GOT3 (cell line): ENCODE data around the gene SERPINA5.
"Not testable (repeated sequence)": the region's sequence is repeated elsewhere in the genome, so short reads cannot be mapped to it uniquely, and the experiment has no call there.

Source experiments
- DNase-seq: peaks from one replicate; lab custom pipeline; 2025; ENCODE audit warnings: mixed read lengths; lab: John Stamatoyannopoulos, UW

SERPINA5 gene

DNA sequence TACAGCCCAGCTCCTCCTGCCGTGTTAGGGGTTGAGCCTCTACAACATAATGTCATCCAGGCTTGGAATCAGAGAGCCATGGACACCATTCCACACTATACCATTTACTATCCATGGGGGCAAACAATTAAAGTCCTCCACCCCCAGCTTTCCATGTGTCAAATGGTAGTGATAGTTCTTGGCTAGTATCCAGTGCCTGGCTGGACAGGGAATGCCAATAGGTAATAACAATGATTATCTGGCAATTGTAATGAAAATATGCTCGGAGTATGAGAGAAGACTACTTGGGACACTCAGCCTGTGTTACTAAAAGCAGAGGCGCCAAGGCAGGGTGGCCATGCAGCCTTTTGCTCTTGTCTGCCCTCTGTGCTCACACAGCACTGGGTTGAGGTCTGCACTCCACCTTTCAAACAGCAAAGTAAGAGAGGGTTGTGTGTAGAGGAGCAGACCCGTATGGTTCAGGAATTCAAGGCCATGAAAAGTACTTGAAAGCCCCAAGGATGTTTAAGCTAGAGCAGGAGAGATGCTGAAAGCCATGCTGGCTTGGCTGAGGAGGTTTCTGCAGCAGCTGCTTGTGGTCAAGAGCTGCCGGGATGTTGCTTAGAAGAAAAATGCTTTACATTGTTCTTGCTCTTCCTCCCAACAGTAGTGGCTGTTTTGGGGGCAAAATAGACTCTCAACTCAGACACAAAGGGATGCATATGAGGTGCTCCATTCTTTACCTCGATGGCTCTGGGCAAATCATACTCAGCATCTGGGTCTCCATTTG is 41.6 kb downstream of the SERPINA5 start:
- DNase-seq = no peak

DNA sequence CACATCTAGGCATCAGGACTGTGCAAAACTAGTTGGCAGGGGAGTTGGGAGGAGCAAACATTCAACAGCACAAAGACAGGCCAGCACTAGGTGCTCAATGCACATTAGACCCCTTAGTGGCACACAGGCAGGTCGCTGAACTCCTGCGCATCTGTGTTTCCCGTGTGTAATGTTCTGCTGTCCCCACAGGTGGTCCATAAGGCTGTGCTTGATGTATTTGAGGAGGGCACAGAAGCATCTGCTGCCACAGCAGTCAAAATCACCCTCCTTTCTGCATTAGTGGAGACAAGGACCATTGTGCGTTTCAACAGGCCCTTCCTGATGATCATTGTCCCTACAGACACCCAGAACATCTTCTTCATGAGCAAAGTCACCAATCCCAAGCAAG is 42.2 kb downstream of the SERPINA5 start:
- DNase-seq = no peak

DNA sequence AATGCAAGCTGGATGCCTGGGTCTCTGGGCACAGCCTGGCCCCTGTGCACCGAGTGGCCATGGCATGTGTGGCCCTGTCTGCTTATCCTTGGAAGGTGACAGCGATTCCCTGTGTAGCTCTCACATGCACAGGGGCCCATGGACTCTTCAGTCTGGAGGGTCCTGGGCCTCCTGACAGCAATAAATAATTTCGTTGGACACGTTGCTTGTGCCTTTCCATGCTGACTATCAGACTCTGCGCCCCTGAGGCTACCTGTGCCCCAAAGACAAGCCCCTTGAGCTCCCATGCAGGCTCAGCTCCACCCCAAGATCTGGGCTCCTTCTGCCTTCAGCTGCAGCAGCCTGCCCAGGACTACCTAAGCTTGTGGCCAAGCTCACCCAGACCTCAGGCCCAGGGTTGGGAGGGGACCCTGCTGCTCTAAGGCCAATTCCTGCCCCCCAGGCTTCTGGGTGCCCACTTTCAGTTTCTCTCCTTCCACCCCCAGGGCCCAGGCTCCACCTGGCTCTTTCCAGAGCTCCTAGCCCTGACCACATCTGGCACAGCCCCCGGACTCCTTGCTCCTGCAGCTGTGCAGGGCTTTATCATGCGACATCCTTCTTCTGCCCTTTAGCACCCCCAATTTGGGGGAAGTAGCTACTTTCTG is 42.8 kb downstream of the SERPINA5 start:
- DNase-seq = no peak

DNA sequence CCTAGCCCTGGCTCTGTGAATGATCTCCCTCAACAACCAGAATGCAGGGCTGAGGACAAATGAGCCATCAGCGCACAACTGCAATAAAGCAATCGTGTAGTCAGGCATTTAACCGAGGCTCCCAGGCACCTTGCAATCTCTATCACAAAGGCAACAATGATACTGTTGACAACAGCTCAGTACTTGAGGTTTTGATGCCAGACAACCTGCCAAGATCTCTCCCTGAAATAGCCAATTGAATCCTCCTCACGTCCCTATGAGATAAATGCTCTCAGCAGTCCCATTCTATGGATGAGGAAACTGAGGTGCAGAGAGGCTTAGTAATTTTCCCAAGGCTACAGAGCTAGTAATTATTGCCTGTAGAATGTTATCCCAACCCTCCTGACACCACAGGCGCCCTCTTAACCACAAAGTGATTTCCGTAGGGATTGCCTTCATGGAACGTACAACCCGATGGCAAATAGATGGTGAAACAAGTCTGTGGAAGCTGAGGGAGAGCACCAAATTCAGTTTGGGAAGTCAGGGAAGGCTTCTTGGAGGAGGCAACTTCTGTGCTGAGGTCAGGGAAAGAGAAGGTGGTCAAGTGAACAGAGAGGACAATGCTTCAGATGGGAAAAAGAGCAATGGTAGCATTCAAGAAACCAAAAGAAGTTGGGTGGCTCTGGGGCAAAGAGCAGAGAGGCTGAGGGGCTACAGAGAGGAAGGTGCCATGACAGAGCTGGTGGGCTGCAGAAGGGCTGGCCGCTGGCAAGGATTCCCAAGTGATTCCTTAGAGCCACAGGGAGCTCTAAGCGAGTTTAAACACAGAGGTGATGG is 43.5 kb downstream of the SERPINA5 start:
- no peak for DNase-seq

DNA sequence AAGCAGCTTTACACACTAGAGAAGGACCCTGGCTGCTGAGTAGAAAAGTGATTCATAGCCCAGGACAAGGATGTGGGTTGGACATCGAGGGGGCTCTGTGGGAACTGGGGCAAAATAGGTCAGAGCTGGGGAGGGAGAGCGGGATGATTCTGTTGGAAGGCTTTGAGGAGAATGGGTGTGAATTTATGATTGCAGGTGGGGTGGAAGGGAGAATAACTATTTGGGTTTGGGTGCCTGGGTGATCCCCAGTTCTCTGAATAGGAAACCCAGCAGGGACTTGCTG is 44.1 kb downstream of the SERPINA5 start:
- DNase-seq = no peak

DNA sequence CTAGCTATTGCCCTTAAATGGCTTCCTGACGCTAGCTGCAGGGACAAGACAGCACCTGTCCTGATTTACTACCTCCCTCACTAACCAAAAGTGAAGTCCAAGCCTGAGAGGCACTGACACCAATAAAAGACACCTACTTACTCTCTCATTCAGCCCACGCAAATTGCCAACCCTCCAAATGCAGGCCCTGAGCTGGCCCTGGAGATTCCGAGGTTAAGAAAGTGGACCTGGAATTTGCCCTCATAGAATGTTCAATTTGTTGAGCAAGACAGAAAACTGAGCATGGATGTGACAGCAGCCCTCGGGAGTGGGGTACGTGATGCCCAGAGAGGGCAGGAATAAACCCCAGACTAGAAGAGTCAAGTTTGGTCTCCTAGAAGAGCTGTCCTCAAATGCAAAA is 47.4 kb downstream of the SERPINA5 start:
- no peak for DNase-seq

DNA sequence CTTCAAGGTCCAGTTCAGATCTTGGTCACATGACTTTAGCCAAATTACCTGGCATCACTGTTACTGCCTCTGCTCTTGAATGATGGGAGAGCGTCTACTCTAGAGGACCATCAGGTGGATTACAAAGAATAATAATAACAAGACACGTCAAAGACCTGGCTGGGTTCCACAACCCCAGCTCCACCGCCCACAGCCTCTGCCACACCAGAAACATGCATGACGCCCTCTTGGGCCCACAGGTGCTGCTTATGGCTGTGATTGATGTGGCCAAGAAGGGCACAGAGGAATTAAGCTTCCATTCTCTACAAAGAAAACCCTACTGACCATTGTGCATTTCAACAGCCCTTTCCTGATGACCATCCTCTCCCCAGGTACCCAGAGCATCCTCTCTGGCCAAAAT is 49.2 kb downstream of the SERPINA5 start:
- DNase-seq = no peak

DNA sequence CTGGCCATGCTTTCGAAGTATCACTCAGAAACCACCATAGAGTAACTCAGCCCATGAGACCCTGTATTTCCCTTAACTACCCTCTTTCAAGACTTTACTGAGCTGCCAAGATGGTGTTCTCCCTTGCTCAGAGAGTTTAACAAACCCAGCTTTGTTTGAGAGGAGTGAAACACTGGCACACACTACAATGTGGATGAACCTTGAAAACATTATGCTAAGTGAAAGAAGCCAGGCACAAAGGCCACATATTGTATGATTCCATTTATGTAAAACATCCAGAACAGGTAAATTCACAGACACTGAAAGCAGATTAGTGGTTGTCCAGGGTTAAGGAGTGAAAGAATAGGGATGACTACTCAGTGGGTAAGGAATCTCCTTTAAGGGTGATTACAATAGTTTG is 49.8 kb downstream of the SERPINA5 start:
- DNase-seq = no peak

DNA sequence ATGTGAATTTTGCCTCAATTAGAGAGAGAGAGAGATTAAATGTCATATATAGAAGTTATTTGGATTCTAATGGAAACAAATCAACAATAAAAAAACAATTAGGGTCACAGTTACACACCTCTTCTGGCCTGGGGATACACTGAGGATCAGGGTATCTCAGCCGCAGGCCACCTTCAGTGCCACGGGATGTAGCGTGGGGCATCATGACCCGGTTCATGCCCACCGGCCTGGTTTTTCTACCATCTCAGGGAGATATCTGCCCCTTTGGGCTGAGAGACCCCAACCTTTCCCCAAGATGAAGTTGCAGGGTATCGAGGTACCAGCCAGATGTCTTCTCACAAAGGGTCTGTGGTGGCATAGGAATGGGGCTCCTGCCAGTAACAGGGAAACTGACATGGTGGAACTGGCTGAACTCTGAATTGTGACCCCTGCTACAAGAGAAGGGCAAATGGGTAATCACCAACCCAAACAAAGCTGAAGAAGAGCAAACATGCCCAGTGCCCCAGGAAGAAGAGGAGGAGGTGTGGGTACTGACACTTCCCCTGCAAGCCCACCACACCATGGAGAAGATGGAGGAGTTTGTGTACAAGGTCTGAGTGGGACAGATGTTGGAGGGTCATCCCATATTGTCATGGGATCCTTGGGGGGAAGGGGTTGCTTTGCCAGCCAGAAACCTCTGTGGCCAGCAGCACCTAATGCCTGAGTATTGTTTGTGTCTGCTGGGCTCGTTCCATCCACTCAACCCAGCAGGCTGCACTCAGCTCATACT is 50.5 kb downstream of the SERPINA5 start:
- no peak for DNase-seq

DNA sequence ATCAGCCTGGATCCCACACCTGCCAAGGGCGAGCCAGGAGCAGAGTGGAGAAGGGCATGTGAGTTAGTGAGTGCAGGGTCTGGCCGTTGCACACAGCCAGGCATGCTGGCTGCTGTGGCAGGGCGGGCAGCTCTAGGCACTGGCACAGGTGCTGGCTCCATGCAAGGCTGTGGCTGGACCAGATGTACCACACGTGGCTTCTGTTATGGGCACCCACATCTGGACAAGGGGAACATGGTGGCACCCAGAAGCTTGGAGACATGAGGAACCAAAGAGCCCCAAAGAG is 51.0 kb downstream of the SERPINA5 start:
- DNase-seq = no peak

DNA sequence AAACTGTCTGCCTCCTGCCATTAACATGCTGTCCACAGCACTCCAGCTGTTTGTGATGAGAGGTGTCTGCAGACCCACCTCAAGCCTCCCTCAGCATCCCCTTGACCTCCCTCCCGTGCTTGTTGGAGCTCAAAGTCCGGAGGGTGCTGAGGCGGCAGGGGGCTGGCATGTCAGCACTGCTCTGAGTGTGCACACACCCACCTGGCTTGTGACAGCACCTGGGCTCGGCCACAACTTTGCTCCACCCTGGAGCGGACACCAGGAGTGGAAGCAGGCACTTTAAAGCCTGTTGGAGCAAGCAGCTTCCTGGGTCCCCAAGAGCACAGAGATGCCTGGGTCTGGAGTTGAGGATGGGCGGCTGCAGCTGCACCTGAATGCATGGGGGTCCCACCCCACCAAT is 51.9 kb downstream of the SERPINA5 start:
- no peak for DNase-seq

DNA sequence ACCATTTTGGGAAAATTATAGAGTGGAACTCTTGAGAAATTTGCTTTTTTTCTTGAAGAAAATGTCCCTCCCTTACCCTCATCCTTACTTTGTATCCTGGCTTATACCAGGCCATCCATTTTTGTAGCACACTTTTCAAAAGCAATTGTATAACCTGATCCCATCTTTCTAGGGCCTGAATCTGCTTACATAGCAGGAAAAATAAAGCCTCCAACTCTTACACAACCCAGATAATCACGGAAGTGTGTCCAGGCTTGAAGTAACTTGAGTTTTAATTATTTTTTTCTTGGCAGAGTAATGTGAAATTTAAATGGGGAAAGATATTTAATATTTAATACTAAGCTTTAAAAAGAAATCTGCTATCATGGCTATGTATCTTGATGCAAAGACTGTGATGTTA is 53.9 kb downstream of the SERPINA5 start:
- DNase-seq = no peak

DNA sequence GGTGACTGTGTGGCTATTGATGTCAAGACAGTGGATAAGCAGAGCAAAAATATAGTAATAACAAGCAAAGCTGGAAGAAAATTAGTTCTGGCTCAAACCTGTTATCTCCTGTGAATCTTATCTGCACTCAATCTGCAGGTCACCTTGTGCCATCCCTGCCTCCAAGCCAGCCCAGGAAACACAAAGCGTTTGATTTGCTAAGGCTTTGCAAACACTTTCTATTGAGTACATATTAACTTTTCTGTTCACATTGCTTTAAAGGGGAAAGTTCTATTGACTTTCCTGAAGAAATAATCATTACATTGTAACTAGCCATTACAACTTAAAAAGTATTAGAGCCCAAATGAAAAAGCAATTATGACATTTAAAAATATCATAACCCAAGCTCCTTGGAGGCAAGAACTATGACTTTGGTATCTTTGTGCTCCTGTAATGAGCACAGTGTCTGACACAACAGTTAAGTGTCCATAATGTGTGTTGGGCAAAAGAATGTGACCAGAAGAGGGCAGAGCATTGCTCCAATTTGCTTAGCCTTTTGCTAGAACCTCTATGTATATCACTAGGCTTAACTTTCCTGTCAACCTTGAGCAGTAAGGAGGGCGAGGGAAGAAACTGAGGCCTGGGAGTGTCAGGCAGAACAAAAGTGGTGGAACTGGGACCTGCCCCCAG is 55.7 kb downstream of the SERPINA5 start:
- DNase-seq = no peak

DNA sequence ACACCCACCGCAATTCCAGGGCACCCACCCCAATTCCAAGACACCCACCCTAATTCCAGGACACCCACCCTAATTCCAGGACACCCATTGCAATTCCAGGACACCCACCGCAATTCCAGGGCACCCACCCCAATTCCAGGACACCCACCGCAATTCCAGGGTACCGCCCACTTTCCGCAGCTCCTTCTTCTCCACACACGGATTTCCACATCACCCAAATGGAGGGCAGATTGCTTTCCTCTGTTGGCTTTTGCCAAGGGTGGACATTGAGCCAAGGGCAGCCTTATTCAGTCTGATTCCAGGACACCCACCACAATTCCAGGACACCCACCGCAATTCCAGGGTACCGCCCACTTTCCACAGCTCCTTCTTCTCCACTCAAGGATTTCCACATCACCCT is 56.6 kb downstream of the SERPINA5 start:
- DNase-seq = not testable (repeated sequence)

DNA sequence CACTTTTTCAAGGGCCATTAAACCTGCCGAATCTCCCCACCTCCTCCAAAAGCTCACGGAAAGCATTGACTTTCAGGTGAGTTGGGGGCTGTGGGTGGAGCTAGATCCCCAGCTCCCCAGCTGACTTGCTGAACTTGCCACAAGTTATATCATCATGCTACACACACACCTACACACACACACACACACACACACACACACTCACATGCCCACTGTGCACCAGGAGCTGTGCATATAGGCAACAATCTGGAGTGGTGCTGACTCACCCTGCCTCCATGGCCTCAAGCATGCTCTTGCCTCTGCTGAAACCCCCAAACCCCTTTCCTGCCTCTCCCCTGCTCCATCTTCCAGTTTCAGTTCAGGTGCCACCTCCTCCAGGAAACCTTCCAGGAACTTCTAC is 57.1 kb downstream of the SERPINA5 start:
- no peak for DNase-seq

DNA sequence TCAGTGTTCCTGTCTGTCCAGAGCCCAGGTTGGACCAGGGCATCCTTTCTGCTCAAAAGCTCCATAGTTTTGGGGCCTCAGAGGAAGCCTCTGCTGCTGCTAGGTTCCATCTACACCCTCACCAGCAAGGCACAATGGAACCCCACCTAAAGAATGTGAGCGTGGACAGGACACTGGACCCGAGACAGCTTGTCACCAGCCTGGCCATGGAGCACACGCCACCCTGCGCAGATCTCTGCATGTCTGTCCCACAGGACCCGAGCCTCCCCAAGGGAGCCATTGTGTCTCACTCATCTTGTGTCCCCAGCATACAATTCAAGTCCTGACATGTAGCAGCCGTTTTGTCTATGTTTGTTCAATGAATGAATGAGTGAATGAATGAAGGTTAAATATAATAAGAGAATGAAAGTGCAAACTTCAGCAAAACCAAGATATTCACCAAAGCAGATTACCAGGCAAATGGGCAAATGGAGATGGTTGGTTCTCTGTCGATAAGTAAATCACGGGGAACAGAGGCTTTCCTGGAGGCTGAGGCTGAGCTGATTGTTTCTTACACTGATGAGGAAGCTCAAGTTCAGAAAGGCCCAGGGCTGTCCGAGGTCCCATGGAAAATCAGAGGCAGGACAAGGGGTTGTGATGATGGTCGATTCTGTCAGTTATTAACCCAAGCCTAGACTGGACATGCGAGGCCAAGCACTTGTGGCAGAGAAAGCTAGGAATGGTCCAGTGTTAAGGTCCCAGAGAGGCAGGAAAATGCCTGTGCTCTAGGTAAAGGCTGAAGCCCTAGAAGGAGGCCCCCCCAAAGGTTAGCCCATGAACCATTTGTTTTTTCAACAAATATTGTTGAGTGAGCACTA is 58.0 kb downstream of the SERPINA5 start:
- DNase-seq = no peak

DNA sequence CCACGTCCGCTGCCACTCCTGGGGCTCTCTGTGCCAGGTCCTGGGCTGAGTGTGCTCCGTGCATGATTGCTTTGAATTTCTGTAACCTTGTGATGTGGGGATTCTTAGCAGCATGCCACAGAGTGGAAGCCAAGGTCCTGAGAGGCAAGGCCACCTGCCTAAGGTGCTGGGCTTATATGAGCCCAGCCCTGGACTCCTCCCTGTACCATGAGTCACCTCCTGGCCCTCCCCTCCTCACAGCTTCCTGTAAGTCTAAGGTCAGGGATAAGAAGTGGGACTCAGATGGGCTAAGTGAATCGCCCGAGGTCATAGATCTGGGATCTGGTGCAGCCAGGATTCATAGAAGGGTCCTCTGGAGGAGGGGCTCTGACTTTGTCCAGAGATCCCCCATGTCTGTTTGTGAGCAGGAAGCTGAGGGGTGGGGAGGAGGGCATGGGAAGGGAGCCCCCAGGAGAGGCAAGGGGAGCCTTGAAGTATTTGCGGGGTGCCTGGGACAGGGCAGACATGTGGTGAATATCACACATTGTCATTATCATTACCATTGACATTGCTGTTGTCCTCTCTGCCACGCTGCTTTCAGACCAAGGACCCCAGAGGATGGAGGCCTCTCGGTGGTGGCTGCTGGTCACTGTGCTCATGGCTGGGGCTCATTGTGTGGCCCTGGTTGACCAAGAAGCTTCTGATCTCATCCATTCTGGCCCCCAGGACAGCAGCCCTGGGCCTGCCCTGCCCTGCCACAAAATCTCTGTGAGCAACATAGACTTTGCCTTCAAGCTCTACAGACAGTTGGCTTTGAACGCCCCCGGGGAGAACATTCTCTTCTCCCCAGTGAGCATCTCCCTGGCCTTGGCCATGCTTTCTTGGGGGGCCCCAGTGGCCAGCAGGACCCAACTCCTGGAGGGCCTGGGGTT is 59.8 kb downstream of the SERPINA5 start:
- DNase-seq = no peak

DNA sequence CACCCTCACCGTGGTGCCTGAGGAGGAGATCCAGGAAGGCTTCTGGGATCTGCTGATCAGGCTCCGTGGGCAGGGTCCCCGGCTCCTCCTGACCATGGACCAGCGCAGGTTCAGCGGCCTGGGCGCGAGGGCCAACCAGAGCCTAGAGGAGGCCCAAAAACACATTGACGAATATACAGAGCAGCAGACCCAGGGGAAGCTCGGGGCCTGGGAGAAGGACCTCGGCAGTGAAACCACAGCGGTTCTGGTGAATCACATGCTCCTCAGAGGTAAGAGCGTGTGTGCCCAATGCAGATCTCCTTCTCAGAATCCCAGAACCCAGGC is 60.4 kb downstream of the SERPINA5 start:
- DNase-seq = no peak
